Epithelial cell of prostate (primary cell): ENCODE measurements around the gene CYP2A13.
"Not testable (repeated sequence)": the region's sequence is repeated elsewhere in the genome, so short reads cannot be mapped to it uniquely, and the experiment has no call there.

Source experiments
- DNase-seq: peaks from one replicate; pipeline ENCODE4 v3.0.0-alpha.2; 2011; ENCODE audit warnings: low read depth, low spot score
- H3K27ac ChIP-seq: fragments of 450-650 bp; 2 replicates; pipeline ENCODE4 v1.5.1; 2017; ENCODE audit warnings: mild to moderate bottlenecking

Gene CYP2A13

GRCh38 chr19:41114132-41114531 lies 25.9 kb downstream of the CYP2A13 start, which contains the start of gene CYP2F1:
CYP2F1 (plus strand) TSS chr19:41114432; CDS start chr19:41116189, 1,757 bp downstream.
- no peak for DNase-seq

GRCh38 chr19:41116261-41116660 lies 28.0 kb downstream of the CYP2A13 start:
- H3K27ac ChIP-seq = no peak overlapping the region
- no peak for DNase-seq

More at GRCh38 chr19:41114132-41114531, 25.9 kb downstream of the CYP2A13 start, which contains the start of gene CYP2F1:
- no peak within 1 kb of the TSS for H3K27ac ChIP-seq

GRCh38 chr19:41120929-41121911 lies 33.0 kb downstream of the CYP2A13 start:
- DNase-seq = not testable (repeated sequence)

GRCh38 chr19:41122846-41123245 lies 34.6 kb downstream of the CYP2A13 start:
- DNase-seq, H3K27ac ChIP-seq: not testable (repeated sequence)

More at GRCh38 chr19:41120929-41121911, 33.0 kb downstream of the CYP2A13 start:
- not testable (repeated sequence) for H3K27ac ChIP-seq

GRCh38 chr19:41123716-41124294 lies 35.6 kb downstream of the CYP2A13 start:
- DNase-seq = no peak
- no peak overlapping the region for H3K27ac ChIP-seq

- not testable (repeated sequence) for DNase-seq, H3K27ac ChIP-seq
Measured at GRCh38 chr19:41126765-41127203, 38.5 kb downstream of the CYP2A13 start.

- DNase-seq, H3K27ac ChIP-seq: not testable (repeated sequence)
Measured at GRCh38 chr19:41127362-41127761, 39.1 kb downstream of the CYP2A13 start.

- not testable (repeated sequence) for DNase-seq, H3K27ac ChIP-seq
Measured at GRCh38 chr19:41127801-41128300, 39.6 kb downstream of the CYP2A13 start.

GRCh38 chr19:41128692-41129091 lies 40.4 kb downstream of the CYP2A13 start:
- no peak for DNase-seq
- no peak overlapping the region for H3K27ac ChIP-seq

- DNase-seq = no peak
- no peak overlapping the region for H3K27ac ChIP-seq
Measured at GRCh38 chr19:41131186-41131585, 42.9 kb downstream of the CYP2A13 start.

GRCh38 chr19:41133260-41133659 lies 45.0 kb downstream of the CYP2A13 start:
- no peak overlapping the region for H3K27ac ChIP-seq

GRCh38 chr19:41134616-41135015 lies 46.4 kb downstream of the CYP2A13 start:
- DNase-seq = no peak

More at GRCh38 chr19:41133260-41133659, 45.0 kb downstream of the CYP2A13 start:
- no peak for DNase-seq

GRCh38 chr19:41135390-41136384 lies 47.4 kb downstream of the CYP2A13 start:
- H3K27ac ChIP-seq, DNase-seq: not testable (repeated sequence)

More at GRCh38 chr19:41134616-41135015, 46.4 kb downstream of the CYP2A13 start:
- no peak overlapping the region for H3K27ac ChIP-seq

- H3K27ac ChIP-seq = no peak overlapping the region
- no peak for DNase-seq
Measured at GRCh38 chr19:41136636-41137455, 48.6 kb downstream of the CYP2A13 start.

- peak; percentile 24 for DNase-seq
- no peak overlapping the region for H3K27ac ChIP-seq
Measured at GRCh38 chr19:41144403-41144802, 56.2 kb downstream of the CYP2A13 start.
